Camera-type eye (tissue), 1 donor: ENCODE measurements around the gene DPRX. TPM values are rescaled to one million over a fixed set of nuclear protein-coding genes. Genes with fewer than 3 reads are reported as not detected.

Source experiments
- total RNA-seq: library from RNA; depleted of rRNA; stranded (reverse); fragments of >200 nt; gene quantifications from one replicate; pipeline ENCODE4 v1.2.3, GENCODE V29; 2014

Gene DPRX
- total RNA-seq: not detected

GRCh38 chr19:53631949-53632407 is at the start of gene DPRX:
Gene DPRX, plus strand, starts transcription at chr19:53631999. Its CDS starts 108 bp downstream, at chr19:53632107.

Other genes starting within 250 kb of the DPRX start
- gene ZNF765, start 236.8 kb upstream of the DPRX start, total RNA-seq: 21.0 TPM
- 14.6 TPM for gene ZNF761, start 200.0 kb upstream of the DPRX start, total RNA-seq
- 8.0 TPM for gene ZNF813, start 164.3 kb upstream of the DPRX start, total RNA-seq
- 34.2 TPM for gene ZNF331, start 93.9 kb upstream of the DPRX start, total RNA-seq
- 0.38 TPM for gene NLRP12, start 192.3 kb downstream of the DPRX start, total RNA-seq
- gene MYADM, start 235.9 kb downstream of the DPRX start, total RNA-seq: 23.3 TPM